Sigmoid colon (tissue), 7 donors: ENCODE results near the gene UBE2QL1. TPM values are rescaled to one million over a fixed set of nuclear protein-coding genes. Genes with fewer than 3 reads are reported as not detected.

ENCODE experiments used
- DNase-seq: peaks from one replicate; pipeline ENCODE4 v3.0.0-alpha.2; 2019
- H3K27ac ChIP-seq, 4 donors: fragments of 200-600 bp; sonication (generic); one replicate each; pipeline ENCODE4 v1.5.1; 2016 to 2019; ENCODE audit warnings: mild to moderate bottlenecking in 1 of 4
- H3K27me3 ChIP-seq, 3 donors: fragments of 200-600 bp; sonication (generic); one replicate each; pipeline ENCODE4 v1.5.1; 2019; ENCODE audit warnings: mild to moderate bottlenecking in 1 of 3
- H3K36me3 ChIP-seq, 4 donors: fragments of 200-600 bp; sonication (generic); one replicate each; pipeline ENCODE4 v1.5.1; 2016 to 2019
- H3K4me1 ChIP-seq, 4 donors: fragments of 200-600 bp; sonication (generic); one replicate each; pipeline ENCODE4 v1.5.1; 2017 to 2019
- H3K4me3 ChIP-seq, 4 donors: fragments of 200-600 bp; sonication (generic); one replicate each; pipeline ENCODE4 v1.5.1; 2017 to 2019; ENCODE audit warnings: mild to moderate bottlenecking in 2 of 4, moderate library complexity in 1 of 4
- H3K9me3 ChIP-seq, 4 donors: fragments of 200-600 bp in 3 of 4; sonication (generic) in 3 of 4; one replicate each; pipeline versions ENCODE4 v1.5.1 to v1.6.1; 2013 to 2019
- CTCF ChIP-seq, 4 experiments: fragments of 450-650 bp in 3 of 4; fragments of 200-600 bp in 1 of 4; IDR thresholded peaks; one replicate each; pipeline ENCODE4 v1.5.1; 2016 to 2019; ENCODE audit warnings: antibody characterized with exemption in 4 of 4, mild to moderate bottlenecking in 3 of 4, moderate library complexity in 2 of 4
- EP300 ChIP-seq, 4 donors: sonication (generic); formaldehyde crosslinking; IDR thresholded peaks; one replicate each; pipeline ENCODE4 v1.6.1; 2017; ENCODE audit warnings: antibody characterized with exemption in 4 of 4
- POLR2A ChIP-seq, 2 donors: fragments of 450-650 bp; IDR thresholded peaks; one replicate each; pipeline ENCODE4 v1.6.1; 2016; ENCODE audit warnings: antibody characterized with exemption in 2 of 2, mild to moderate bottlenecking in 2 of 2, moderate library complexity in 2 of 2
- POLR2AphosphoS5 ChIP-seq, 4 donors: sonication (generic); formaldehyde crosslinking; IDR thresholded peaks; one replicate each; pipeline ENCODE4 v1.6.1; 2017; ENCODE audit warnings: antibody characterized with exemption in 4 of 4
- WGBS, 2 donors: extraction: QIAGEN DNeasy Blood & Tissue Kit; methylation state at CpG; one replicate each; pipeline ENCODE4 v1.1.7; 2013; 5-methylcytosine and 5-hydroxymethylcytosine counted together
- intact Hi-C: fragments of 100-400 bp; cut with DNase I; formaldehyde crosslinking; loops from one replicate; pipeline ENCODE4 v1.15.1; 2023
- polyA plus RNA-seq, 3 donors: library from polyadenylated mRNA; stranded (reverse); fragments of 200-250 nt; gene quantifications; one replicate each; pipeline ENCODE4 v1.2.3, GENCODE V29; 2013
- total RNA-seq, 4 donors: library from RNA; depleted of rRNA; stranded (reverse); fragments of >200 nt; gene quantifications; one replicate each; pipeline ENCODE4 v1.1.0, GENCODE V29; 2016
- donor health status: healthy with polysubstance abuse.
- donor health status: Bipolar disorder and iron deficiency.
- donor health status: healthy.

The UBE2QL1 gene
- total and polyA plus RNA-seq, 7 donors: under 0.01 to 5.5 (median 3.6) TPM

DNA sequence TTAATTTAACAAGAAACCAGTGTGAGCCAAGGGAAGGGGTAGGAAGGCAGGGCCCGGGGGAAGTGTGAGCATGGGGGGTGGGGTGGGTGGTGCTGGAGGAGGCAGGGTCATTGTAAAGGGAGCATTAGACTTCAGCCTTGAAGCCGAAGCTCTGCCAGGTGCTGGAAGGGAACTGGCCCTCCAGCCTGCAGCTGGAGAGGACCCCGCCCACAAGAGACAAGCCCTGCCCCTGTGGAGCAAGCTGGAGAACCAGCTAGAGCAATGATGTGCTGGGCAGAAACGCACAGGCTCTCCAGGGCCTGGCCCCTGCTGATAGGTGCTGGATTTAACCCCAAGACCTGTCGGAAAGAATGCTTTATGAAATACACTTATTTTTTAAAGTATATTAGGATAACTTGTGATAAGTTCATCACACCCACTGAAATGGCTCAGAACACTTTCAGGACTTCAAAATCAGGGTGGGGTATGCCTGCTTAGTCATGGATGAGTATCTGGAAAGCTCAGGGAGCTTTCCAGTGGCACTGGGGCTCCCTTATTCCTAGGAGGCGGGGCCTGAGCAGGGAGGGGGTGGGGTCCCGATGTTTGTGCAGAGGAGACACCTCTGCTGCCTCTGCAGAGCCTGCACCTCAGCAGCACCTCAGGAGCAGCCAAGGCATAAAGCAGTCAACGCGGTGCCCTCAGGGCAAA lies 27.1 kb downstream of the UBE2QL1 start:
- H3K27ac ChIP-seq: no peak overlapping the region
- H3K36me3 ChIP-seq: no peaks in the 10 kb centered on the region
- H3K4me1 ChIP-seq: peaks cover 0 to 6% (median 0%) of the 10 kb centered on the region in 4 donors
- DNase-seq: no peak
- H3K9me3 ChIP-seq: no peaks in the 10 kb centered on the region
- intact Hi-C loops: no loop called here
- TF ChIP-seq EP300 (IDR thresholded peaks at IDR 0.05): no peak
- no peak for TF ChIP-seq POLR2AphosphoS5 (IDR thresholded peaks at IDR 0.05)
- no peak for TF ChIP-seq POLR2A (IDR thresholded peaks at IDR 0.05)
- no peak for TF ChIP-seq CTCF (IDR thresholded peaks at IDR 0.05)
- 39 to 52% methylated on average over 9 of the region's 9 CpGs for WGBS, 2 donors
- no peak overlapping the region for H3K4me3 ChIP-seq
- H3K27me3 ChIP-seq: no peaks in the 10 kb centered on the region

DNA sequence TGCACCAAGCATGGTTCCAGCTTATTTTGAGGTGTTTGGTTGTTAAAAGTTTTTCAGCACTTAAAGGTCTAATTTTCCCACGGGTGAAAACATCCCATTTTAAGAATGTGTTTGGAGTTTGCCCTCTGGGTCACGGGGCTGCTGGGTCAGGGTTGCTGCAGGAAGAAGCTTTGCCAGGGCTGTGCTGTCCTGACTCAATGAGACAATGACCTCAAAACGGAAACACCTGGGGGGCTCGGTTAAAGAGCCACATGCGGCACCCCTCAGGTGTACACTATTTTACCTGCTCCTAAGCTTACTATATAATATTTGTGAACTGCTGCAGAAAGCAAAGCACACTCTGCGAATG lies 27.6 kb downstream of the UBE2QL1 start:
- Histone ChIP-seq H3K27me3 (no peaks in the 10 kb centered on the region), H3K9me3 (no peaks in the 10 kb centered on the region), H3K4me3 (no peak overlapping the region), H3K27ac (no peak overlapping the region), H3K4me1 (peaks cover 0 to 6% (median 0%) of the 10 kb centered on the region in 4 donors), H3K36me3 (no peaks in the 10 kb centered on the region)
- no peak for DNase-seq
- intact Hi-C loops: no loop called here
- WGBS, 2 donors: 61 to 79% methylated on average over 6 of the region's 6 CpGs
- TF ChIP-seq EP300 (IDR thresholded peaks at IDR 0.05): no peak
- no peak for TF ChIP-seq CTCF (IDR thresholded peaks at IDR 0.05)
- TF ChIP-seq POLR2AphosphoS5 (IDR thresholded peaks at IDR 0.05): no peak
- TF ChIP-seq POLR2A (IDR thresholded peaks at IDR 0.05): no peak

DNA sequence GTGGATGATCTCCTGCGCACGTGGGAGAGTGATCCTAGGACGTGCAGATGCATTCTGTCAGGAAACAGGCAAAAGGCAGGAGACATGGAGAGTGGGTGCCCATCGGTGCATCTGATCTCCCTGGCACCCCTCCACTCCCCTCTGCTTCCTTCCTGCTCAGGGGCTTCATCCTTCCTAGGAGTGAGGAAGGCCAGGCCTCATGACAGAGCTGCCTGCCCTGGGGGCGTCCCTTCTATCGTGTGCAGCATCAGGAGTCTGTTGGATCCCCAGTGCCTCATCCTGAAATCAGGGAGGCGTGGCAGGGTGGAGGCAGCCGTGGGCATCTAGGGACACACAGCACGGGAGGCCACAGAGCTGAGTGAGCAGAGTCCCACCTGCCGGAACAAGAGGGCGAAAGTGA lies 30.1 kb downstream of the UBE2QL1 start:
- no peak for DNase-seq
- no peaks in the 10 kb centered on the region for H3K27me3 ChIP-seq
- no peak overlapping the region for H3K27ac ChIP-seq
- no peaks in the 10 kb centered on the region for H3K9me3 ChIP-seq
- peaks cover 0 to 6% (median 0%) of the 10 kb centered on the region in 4 donors for H3K4me1 ChIP-seq
- intact Hi-C loops: no loop called here
- TF ChIP-seq POLR2A (IDR thresholded peaks at IDR 0.05) (no peak), CTCF (IDR thresholded peaks at IDR 0.05) (no peak), POLR2AphosphoS5 (IDR thresholded peaks at IDR 0.05) (no peak), EP300 (IDR thresholded peaks at IDR 0.05) (no peak)
- H3K36me3 ChIP-seq: no peaks in the 10 kb centered on the region
- 79 to 81% methylated on average over 11 of the region's 11 CpGs for WGBS, 2 donors
- no peak overlapping the region for H3K4me3 ChIP-seq

DNA sequence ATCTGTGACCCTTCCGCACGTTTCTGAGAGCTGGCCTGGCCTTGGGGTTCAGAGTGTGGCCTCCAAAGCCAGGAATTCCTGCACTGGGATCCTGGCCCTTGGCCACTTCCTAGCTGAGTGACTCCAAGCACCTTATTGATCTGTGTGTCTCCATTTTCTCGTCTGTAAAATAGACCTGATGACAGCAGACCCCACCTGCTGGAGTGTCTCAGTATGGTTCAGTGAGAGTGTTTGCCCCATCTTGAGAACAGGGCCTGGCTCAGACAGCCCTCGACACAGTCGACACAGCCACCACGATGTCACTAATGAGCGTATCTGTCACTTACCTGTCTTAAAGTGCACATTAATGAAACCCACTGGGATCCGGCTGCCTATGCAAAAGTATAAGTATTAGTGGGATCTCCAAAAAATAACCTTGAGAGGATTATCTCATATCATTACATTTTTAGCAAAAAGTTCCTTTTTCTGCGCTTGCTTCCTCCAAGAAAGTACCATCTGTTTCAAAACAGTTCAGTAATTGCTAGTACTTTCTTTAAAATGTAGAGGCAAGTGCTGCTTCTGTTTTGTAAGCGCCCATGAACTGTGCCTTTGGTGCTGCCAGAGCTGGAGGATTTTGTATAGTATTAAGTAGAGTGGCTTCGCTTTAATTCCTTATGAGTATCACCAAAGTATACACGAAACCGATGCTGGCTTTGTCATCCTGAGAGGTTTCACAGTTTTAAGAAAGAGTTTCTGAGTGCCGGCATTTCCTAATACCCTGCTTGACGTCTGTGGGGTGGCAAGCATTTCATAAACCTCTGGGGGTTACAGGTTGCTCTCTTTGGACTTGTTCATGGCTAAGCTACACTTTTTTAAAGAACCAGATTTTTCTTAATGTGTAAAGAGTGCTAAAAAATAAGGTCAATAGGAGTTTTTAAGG lies 31.7 kb downstream of the UBE2QL1 start:
- DNase-seq: no peak
- H3K36me3 ChIP-seq: no peaks in the 10 kb centered on the region
- H3K27ac ChIP-seq: no peak overlapping the region
- no peak for TF ChIP-seq EP300 (IDR thresholded peaks at IDR 0.05)
- no peak for TF ChIP-seq POLR2AphosphoS5 (IDR thresholded peaks at IDR 0.05)
- no peak for TF ChIP-seq CTCF (IDR thresholded peaks at IDR 0.05)
- no peak for TF ChIP-seq POLR2A (IDR thresholded peaks at IDR 0.05)
- no peaks in the 10 kb centered on the region for H3K27me3 ChIP-seq
- H3K9me3 ChIP-seq: no peaks in the 10 kb centered on the region
- H3K4me3 ChIP-seq: no peak overlapping the region
- intact Hi-C loops: no loop called here
- WGBS, 2 donors: 81 to 84% methylated on average over 15 of the region's 15 CpGs
- H3K4me1 ChIP-seq: peaks cover 0 to 6% (median 0%) of the 10 kb centered on the region in 4 donors
